OCI-LY1 (cell line): Measurements from ENCODE around the gene PLEKHM3.

ENCODE experiments used
- CTCF ChIP-seq: fragments of 200-600 bp; sonication (generic), shearing (Covaris generic); IDR thresholded peaks from 2 replicates; pipeline ENCODE4 v1.5.1; 2017; ENCODE audit warnings: mild to moderate bottlenecking, antibody characterized with exemption, low read length, moderate library complexity, mixed read lengths
- EZH2 ChIP-seq: fragments of 200-600 bp; sonication (generic), shearing (Covaris generic); IDR thresholded peaks from 2 replicates; pipeline ENCODE4 v1.8.0; 2017; ENCODE audit warnings: borderline replicate concordance, mixed run types, mild to moderate bottlenecking, antibody characterized with exemption, low read length, moderate library complexity, mixed read lengths

- no peak for TF ChIP-seq CTCF
- no peak for TF ChIP-seq EZH2
Observed at GRCh38 chr2:207952564-207953345, 72.6 kb downstream of the PLEKHM3 start.
